Caco-2 (cell line): ENCODE data around the gene CENPT. TPM values are rescaled to one million over a fixed set of nuclear protein-coding genes. Genes with fewer than 3 reads are reported as not detected.

Experiments used
- BruUV-seq: library from RNA; stranded (reverse); fragments of 400-500 nt; replicated peaks from 2 replicates; lab custom pipeline; 2021; lab: Mats Ljungman, UMichigan
- CTCF ChIA-PET: fragments of 300-600 bp; sonication (Branson Sonifier 250); formaldehyde crosslinking; loops from one replicate; lab custom pipeline; 2022; ENCODE audit warnings: antibody characterized with exemption; lab: Charles Lee
- POLR2A ChIA-PET: fragments of 300-600 bp; sonication (Branson Sonifier 250); formaldehyde crosslinking; loops from one replicate; lab custom pipeline; 2022; ENCODE audit warnings: antibody characterized with exemption; lab: Charles Lee
- DNase-seq, 2 experiments: peaks; one replicate each; pipeline versions ENCODE4 v3.0.0 to v3.0.0-alpha.2; 2020 to 2022
- H3K27me3 ChIP-seq: replicated peaks from 2 replicates; pipeline ENCODE4 v1.6.0; 2011; ENCODE audit warnings: low read length; ENCODE audit not compliant: control insufficient read depth, insufficient read depth
- H3K36me3 ChIP-seq: 2 replicates; pipeline ENCODE4 v1.5.1; 2011; ENCODE audit warnings: low read length; ENCODE audit not compliant: control insufficient read depth, insufficient read depth
- H3K4me1 ChIP-seq: fragments of 250-450 bp; sonication (Bioruptor Pico); 2 replicates; pipeline ENCODE4 v1.5.1; 2020; ENCODE audit warnings: mild to moderate bottlenecking
- H3K4me3 ChIP-seq: 2 replicates; pipeline ENCODE4 v1.5.1; 2011; ENCODE audit warnings: low read depth, mild to moderate bottlenecking, control low read depth, low read length
- H3K9me3 ChIP-seq: fragments of 250-450 bp; sonication (Bioruptor Pico); 2 replicates; pipeline ENCODE4 v1.5.1; 2020; ENCODE audit warnings: mild to moderate bottlenecking, moderate library complexity
- H3K27ac Mint-ChIP-seq: one replicate; pipeline ENCODE4 v1.8.0; 2022; ENCODE audit warnings: mixed read lengths; ENCODE audit not compliant: unreplicated experiment
- H3K27me3 Mint-ChIP-seq: one replicate; pipeline ENCODE4 v1.8.0; 2022; ENCODE audit warnings: mixed read lengths; ENCODE audit not compliant: insufficient read depth, unreplicated experiment
- H3K36me3 Mint-ChIP-seq: one replicate; pipeline ENCODE4 v1.8.0; 2022; ENCODE audit warnings: mild to moderate bottlenecking, mixed read lengths; ENCODE audit not compliant: insufficient read depth, unreplicated experiment
- H3K4me1 Mint-ChIP-seq: one replicate; pipeline ENCODE4 v1.8.0; 2022; ENCODE audit warnings: low read depth, mixed read lengths; ENCODE audit not compliant: unreplicated experiment
- H3K4me3 Mint-ChIP-seq: one replicate; pipeline ENCODE4 v1.8.0; 2022; ENCODE audit warnings: mild to moderate bottlenecking, moderate library complexity, mixed read lengths; ENCODE audit not compliant: unreplicated experiment
- H3K9me3 Mint-ChIP-seq: one replicate; pipeline ENCODE4 v1.8.0; 2022; ENCODE audit warnings: mixed read lengths; ENCODE audit not compliant: unreplicated experiment
- intact Hi-C: fragments of 100-400 bp; cut with micrococcal nuclease; formaldehyde crosslinking; loops from one replicate; pipeline ENCODE4 v1.10.0; 2022; ENCODE audit not compliant: unreplicated experiment
- total RNA-seq: library from RNA; stranded (reverse); gene quantifications from 2 replicates; pipeline ENCODE4 v1.2.3, GENCODE V29; 2022
- TF ChIP-seq, protein P1 (sequence below), 2 experiments: fragments of 200-600 bp in 1 of 2; IDR thresholded peaks; 1 replicate in 1 of 2; 2 replicates in 1 of 2; pipeline versions ENCODE4 v1.5.1 to v1.8.0; 2011 to 2022; ENCODE audit warnings: antibody characterized with exemption in 1 of 2, control low read depth in 1 of 2, inconsistent platforms in 1 of 2, low read depth in 1 of 2, low read length in 1 of 2, mild to moderate bottlenecking in 1 of 2, moderate library complexity in 1 of 2; ENCODE audit not compliant: insufficient read depth in 1 of 2, severe bottlenecking in 1 of 2, unreplicated experiment in 1 of 2

The CENPT gene
- total RNA-seq, 1 experiment from 2014 or later: 80.1 TPM

DNA sequence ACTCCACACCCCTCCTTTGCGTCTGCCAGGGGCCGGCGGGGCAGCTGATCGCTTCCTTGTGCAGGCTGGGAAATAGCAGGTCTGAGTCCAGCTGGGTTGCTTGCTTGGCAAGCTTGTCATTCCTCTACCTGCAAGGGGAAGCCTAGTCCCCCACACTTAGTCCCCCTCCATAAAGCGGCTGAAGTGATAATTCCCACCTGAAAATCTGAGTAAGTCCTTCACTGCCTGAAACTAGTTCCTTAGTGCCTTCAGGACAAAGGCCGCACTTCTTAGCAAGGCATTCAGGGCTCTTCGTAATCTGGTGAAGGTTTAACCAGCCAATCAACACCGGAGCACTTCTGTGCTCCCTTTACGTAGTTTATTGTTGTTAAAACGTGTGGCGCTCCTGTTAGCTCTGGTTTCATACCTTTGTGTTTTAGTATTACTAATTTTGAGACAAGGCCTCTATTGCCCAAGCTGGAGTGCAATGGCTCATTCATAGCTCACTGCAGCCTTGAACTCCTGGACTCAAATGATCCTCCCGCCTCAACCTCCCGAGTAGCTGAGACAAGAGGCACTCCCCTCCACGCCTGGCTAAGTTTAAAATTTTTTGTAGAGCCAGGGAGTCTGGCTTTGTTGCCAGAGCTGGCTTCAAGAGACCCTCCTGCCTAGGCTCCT, 46.4 kb upstream of the CENPT start:
- peaks cover 14% of the 10 kb centered on the region for H3K4me1 Mint-ChIP-seq
- BruUV-seq: TSS peak; percentile 37
- Histone ChIP-seq H3K27me3 (no peaks in the 10 kb centered on the region), H3K4me3 (peak overlapping the region; percentile 99), H3K36me3 (no peaks in the 10 kb centered on the region), H3K9me3 (no peaks in the 10 kb centered on the region), H3K4me1 (peaks cover 17% of the 10 kb centered on the region; the same call in 1 of the 2 replicates)
- H3K9me3 Mint-ChIP-seq: no peaks in the 10 kb centered on the region
- H3K36me3 Mint-ChIP-seq: peaks cover 17% of the 10 kb centered on the region
- ChIA-PET POLR2A (interaction anchor here (1.4 kb wide), 1 partner anchor 42 kb away, joined by 4 read pairs; no protein-coding TSS in a partner anchor), CTCF (interaction anchor here (0.8 to 1.3 kb wide), 3 partner anchors 10 to 147 kb away, joined by 3 to 4 read pairs (median 3); no protein-coding TSS in a partner anchor)
- peak overlapping the region; percentile 89 for H3K4me3 Mint-ChIP-seq
- TF ChIP-seq, protein P1, sequence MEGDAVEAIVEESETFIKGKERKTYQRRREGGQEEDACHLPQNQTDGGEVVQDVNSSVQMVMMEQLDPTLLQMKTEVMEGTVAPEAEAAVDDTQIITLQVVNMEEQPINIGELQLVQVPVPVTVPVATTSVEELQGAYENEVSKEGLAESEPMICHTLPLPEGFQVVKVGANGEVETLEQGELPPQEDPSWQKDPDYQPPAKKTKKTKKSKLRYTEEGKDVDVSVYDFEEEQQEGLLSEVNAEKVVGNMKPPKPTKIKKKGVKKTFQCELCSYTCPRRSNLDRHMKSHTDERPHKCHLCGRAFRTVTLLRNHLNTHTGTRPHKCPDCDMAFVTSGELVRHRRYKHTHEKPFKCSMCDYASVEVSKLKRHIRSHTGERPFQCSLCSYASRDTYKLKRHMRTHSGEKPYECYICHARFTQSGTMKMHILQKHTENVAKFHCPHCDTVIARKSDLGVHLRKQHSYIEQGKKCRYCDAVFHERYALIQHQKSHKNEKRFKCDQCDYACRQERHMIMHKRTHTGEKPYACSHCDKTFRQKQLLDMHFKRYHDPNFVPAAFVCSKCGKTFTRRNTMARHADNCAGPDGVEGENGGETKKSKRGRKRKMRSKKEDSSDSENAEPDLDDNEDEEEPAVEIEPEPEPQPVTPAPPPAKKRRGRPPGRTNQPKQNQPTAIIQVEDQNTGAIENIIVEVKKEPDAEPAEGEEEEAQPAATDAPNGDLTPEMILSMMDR (IDR thresholded peaks at IDR 0.05; ENCODE audit: insufficient read depth in 1 of 2, low read depth in 1 of 2, low read length in 1 of 2, severe bottlenecking in 1 of 2, unreplicated experiment in 1 of 2): no peak
- intact Hi-C loops: loop anchor here (1.0 to 2.0 kb wide), 2 partner anchors 41 to 48 kb away; partner anchors contain the start of gene NUTF2
- peak overlapping the region; percentile 97 for H3K27ac Mint-ChIP-seq
- H3K27me3 Mint-ChIP-seq: no peaks in the 10 kb centered on the region
- no peak for DNase-seq

DNA sequence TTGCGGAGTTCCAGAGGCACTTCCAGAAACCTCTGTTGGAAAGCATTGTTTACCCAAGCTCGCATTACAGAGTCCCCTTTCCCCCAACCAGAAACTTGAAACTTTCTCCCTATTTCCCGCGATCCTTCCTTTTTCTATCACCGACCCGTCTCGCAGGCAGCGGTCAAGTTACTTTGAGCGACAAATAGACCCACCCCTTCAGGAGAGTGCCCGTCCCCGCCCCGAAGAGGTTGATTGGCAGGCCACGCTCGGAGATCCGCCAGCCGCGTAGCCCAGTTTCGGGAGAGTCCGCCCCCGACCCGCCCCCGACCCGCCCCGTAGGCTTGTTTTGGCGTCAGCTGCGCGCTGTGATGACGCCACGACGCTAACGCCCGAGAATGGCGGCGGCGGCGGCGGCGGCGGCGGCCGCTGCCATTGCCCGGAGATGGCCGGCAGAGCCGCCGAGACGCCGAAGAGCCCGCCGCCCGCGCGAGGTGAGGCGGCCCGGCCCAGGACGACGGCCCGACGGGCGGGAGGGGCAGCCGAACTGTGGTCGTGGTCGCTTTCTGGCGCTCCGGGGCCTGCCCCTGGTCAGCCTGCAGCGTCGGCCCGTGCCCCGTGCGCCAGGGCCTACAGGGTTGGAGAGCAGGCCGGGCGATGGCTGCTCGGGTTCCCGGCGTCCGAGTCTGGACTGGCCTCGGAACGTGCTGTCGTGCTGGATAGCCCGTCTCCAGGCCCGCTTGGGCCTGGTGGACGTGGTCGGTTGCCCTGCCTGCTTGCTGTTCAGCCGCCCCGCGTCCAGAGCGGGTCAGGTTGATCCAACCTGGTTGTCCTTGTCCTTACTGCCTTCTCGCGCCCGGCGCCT, 45.6 kb upstream of the CENPT start, which contains the start of gene PSKH1:
Gene PSKH1 (plus strand): TSS at position 356 of the 844 bp plus-strand sequence. CDS start 15,496 bp downstream, outside the sequence.
- no peaks in the 10 kb centered on the region for H3K9me3 ChIP-seq
- TF ChIP-seq, protein P1 (IDR thresholded peaks at IDR 0.05; ENCODE audit: insufficient read depth in 1 of 2, low read depth in 1 of 2, low read length in 1 of 2, severe bottlenecking in 1 of 2, unreplicated experiment in 1 of 2): no peak
- H3K9me3 Mint-ChIP-seq: no peaks in the 10 kb centered on the region
- POLR2A ChIA-PET: interaction anchor here (0.6 to 1.4 kb wide), 4 partner anchors 28 to 326 kb away, joined by 4 to 5 read pairs (median 4); partner anchors contain the start of genes RANBP10 and TSNAXIP1
- peaks cover 14% of the 10 kb centered on the region for H3K4me1 Mint-ChIP-seq
- CTCF ChIA-PET: interaction anchor here (0.7 to 1.3 kb wide), 5 partner anchors 9 to 233 kb away, joined by 3 to 6 read pairs (median 4); partner anchors contain the start of gene ACD
- no peaks in the 10 kb centered on the region for H3K36me3 ChIP-seq
- intact Hi-C loops: loop anchor here (1.0 to 2.0 kb wide), 2 partner anchors 42 to 47 kb away; partner anchors contain the start of gene NUTF2
- H3K27ac Mint-ChIP-seq: peak within 1 kb of the TSS; percentile 97
- H3K4me1 ChIP-seq: peaks cover 17% of the 10 kb centered on the region; the same call in 1 of the 2 replicates
- no peaks in the 10 kb centered on the region for H3K27me3 ChIP-seq
- H3K36me3 Mint-ChIP-seq: peaks cover 17% of the 10 kb centered on the region
- H3K4me3 Mint-ChIP-seq: peak within 1 kb of the TSS; percentile 89
- H3K4me3 ChIP-seq: peak within 1 kb of the TSS; percentile 99
- peak; percentile 98 for DNase-seq
- no peaks in the 10 kb centered on the region for H3K27me3 Mint-ChIP-seq
- BruUV-seq: no TSS peak
